IMR-90 (cell line): ENCODE measurements around the gene RBFOX1. TPM values are rescaled to one million over a fixed set of nuclear protein-coding genes. Genes with fewer than 3 reads are reported as not detected.

Source experiments
- ATAC-seq: fragments of 200-7000 bp; cut with Tn5 transposase; 2 replicates; pipeline ENCODE4 v1.9.1; 2020; ENCODE audit warnings: low read depth, mild to moderate bottlenecking, moderate library complexity
- BruUV-seq: library from RNA; stranded (reverse); fragments of 400-500 nt; replicated peaks from 2 replicates; lab custom pipeline; 2021; lab: Mats Ljungman, UMichigan
- CTCF ChIA-PET: fragments of 300-600 bp; formaldehyde crosslinking; extraction: SDS; loops from one replicate; lab custom pipeline; 2021; ENCODE audit warnings: antibody characterized with exemption; lab: Yijun Ruan, JAX
- POLR2A ChIA-PET: fragments of 300-600 bp; sonication (Branson Sonifier 250); formaldehyde crosslinking; loops from one replicate; lab custom pipeline; 2022; ENCODE audit warnings: antibody characterized with exemption; ENCODE audit not compliant: unreplicated experiment; lab: Charles Lee
- DNase-seq: peaks from one replicate; pipeline ENCODE4 v3.0.0; 2013
- H2AFZ ChIP-seq: replicated peaks from 2 replicates; pipeline ENCODE3; 2013; ENCODE audit warnings: low read length, mild to moderate bottlenecking; ENCODE audit not compliant: poor library complexity
- H2AK5ac ChIP-seq: 2 replicates; pipeline ENCODE4 v1.6.1; 2013; ENCODE audit warnings: low read depth, low read length, inconsistent platforms
- H2AK9ac ChIP-seq: replicated peaks from 2 replicates; pipeline ENCODE3; 2013; ENCODE audit warnings: mild to moderate bottlenecking, low read depth, low read length, moderate library complexity; ENCODE audit not compliant: poor library complexity
- H2BK120ac ChIP-seq: 2 replicates; pipeline ENCODE4 v1.6.1; 2013; ENCODE audit warnings: low read depth, low read length, inconsistent platforms
- H2BK15ac ChIP-seq: 3 replicates; pipeline ENCODE4 v1.6.1; 2013; ENCODE audit warnings: low read depth, low read length, inconsistent platforms
- H2BK20ac ChIP-seq: 2 replicates; pipeline ENCODE4 v1.6.1; 2013; ENCODE audit warnings: low read depth, mild to moderate bottlenecking, inconsistent platforms, low read length, moderate library complexity
- H2BK5ac ChIP-seq: 2 replicates; pipeline ENCODE4 v1.6.1; 2013; ENCODE audit warnings: mild to moderate bottlenecking, low read depth, low read length, inconsistent platforms; ENCODE audit not compliant: poor library complexity, severe bottlenecking
- H3K14ac ChIP-seq: replicated peaks from 2 replicates; pipeline ENCODE4 v1.6.1; 2013; ENCODE audit warnings: low read depth, low read length, inconsistent platforms
- H3K18ac ChIP-seq: 2 replicates; pipeline ENCODE4 v1.6.1; 2013; ENCODE audit warnings: low read depth, low read length, control low read depth
- H3K23ac ChIP-seq: 2 replicates; pipeline ENCODE4 v1.6.1; 2013; ENCODE audit warnings: low read depth, low read length, inconsistent platforms
- H3K27ac ChIP-seq: 2 replicates; pipeline ENCODE4 v1.5.1; 2013; ENCODE audit warnings: mild to moderate bottlenecking, control low read depth, low read length; ENCODE audit not compliant: insufficient read depth
- H3K27me3 ChIP-seq: 2 replicates; pipeline ENCODE4 v1.6.1; 2013; ENCODE audit warnings: low read length; ENCODE audit not compliant: control insufficient read depth, insufficient read depth
- H3K36me3 ChIP-seq: 2 replicates; pipeline ENCODE4 v1.6.1; 2013; ENCODE audit warnings: low read length, mixed read lengths; ENCODE audit not compliant: control insufficient read depth, insufficient read depth
- H3K4ac ChIP-seq: 2 replicates; pipeline ENCODE4 v1.6.1; 2013; ENCODE audit warnings: low read depth, low read length, inconsistent platforms
- H3K4me1 ChIP-seq: 2 replicates; pipeline ENCODE4 v1.6.1; 2013; ENCODE audit warnings: low read length, mixed read lengths; ENCODE audit not compliant: control insufficient read depth, insufficient read depth
- H3K4me2 ChIP-seq: 2 replicates; pipeline ENCODE4 v1.6.1; 2013; ENCODE audit warnings: low read depth, mild to moderate bottlenecking, control low read depth, low read length, moderate library complexity
- H3K4me3 ChIP-seq: 2 replicates; pipeline ENCODE4 v1.5.1; 2013; ENCODE audit warnings: low read depth, mild to moderate bottlenecking, control low read depth, low read length, moderate library complexity; ENCODE audit not compliant: insufficient read depth
- H3K56ac ChIP-seq: 2 replicates; pipeline ENCODE4 v1.6.1; 2013; ENCODE audit warnings: low read length, inconsistent platforms; ENCODE audit not compliant: insufficient read depth; ENCODE audit errors: extremely low read depth
- H3K79me1 ChIP-seq, 2 experiments: 2 replicates each; pipeline ENCODE4 v1.6.1; 2013; ENCODE audit warnings: low read length in 2 of 2, inconsistent platforms in 1 of 2, low read depth in 1 of 2
- H3K9ac ChIP-seq: 2 replicates; pipeline ENCODE4 v1.6.1; 2013; ENCODE audit warnings: low read depth, low read length, control low read depth
- H3K9me1 ChIP-seq: 2 replicates; pipeline ENCODE4 v1.6.1; 2013; ENCODE audit warnings: low read length, inconsistent platforms; ENCODE audit not compliant: insufficient read depth
- H3K9me3 ChIP-seq: 2 replicates; pipeline ENCODE4 v1.6.1; 2013; ENCODE audit warnings: low read length; ENCODE audit not compliant: control insufficient read depth, insufficient read depth
- H4K20me1 ChIP-seq: 2 replicates; pipeline ENCODE4 v1.6.1; 2013; ENCODE audit warnings: low read length, inconsistent platforms; ENCODE audit not compliant: insufficient read depth
- H4K5ac ChIP-seq: 2 replicates; pipeline ENCODE4 v1.6.1; 2013; ENCODE audit warnings: mild to moderate bottlenecking, low read depth, low read length, control low read depth
- H4K8ac ChIP-seq, 2 experiments: 2 replicates each; pipeline ENCODE4 v1.6.1; 2013; ENCODE audit warnings: low read depth in 2 of 2, low read length in 2 of 2, control low read depth in 1 of 2, inconsistent platforms in 1 of 2
- H4K91ac ChIP-seq: 2 replicates; pipeline ENCODE4 v1.6.1; 2013; ENCODE audit warnings: low read depth, low read length, inconsistent platforms; ENCODE audit not compliant: insufficient read depth
- CHD1 ChIP-seq: IDR thresholded peaks from 2 replicates; pipeline ENCODE4 v1.6.1; 2012; ENCODE audit warnings: low read depth, low read length, improper control_type of control experiment
- MAFK ChIP-seq: IDR thresholded peaks from 2 replicates; pipeline ENCODE4 v1.6.1; 2012; ENCODE audit warnings: low read depth, low read length, improper control_type of control experiment
- MAZ ChIP-seq: IDR thresholded peaks from 2 replicates; pipeline ENCODE4 v1.6.1; 2012; ENCODE audit warnings: low read depth, mild to moderate bottlenecking, low read length, improper control_type of control experiment, moderate library complexity, borderline replicate concordance
- NFE2L2 ChIP-seq: fragments of 150-350 bp; IDR thresholded peaks from 2 replicates; pipeline ENCODE4 v1.6.1; 2016; ENCODE audit warnings: low read depth, mild to moderate bottlenecking, low read length
- WGBS, 2 experiments: methylation state at CpG; one replicate each; pipeline versions ENCODE4 v1.1.5 to v1.1.7; 2013; ENCODE audit warnings: missing lambda C conversion rate in 2 of 2; ENCODE audit not compliant: insufficient read length in 1 of 2; ENCODE audit errors: extremely low coverage in 2 of 2; 5-methylcytosine and 5-hydroxymethylcytosine counted together
- dilution Hi-C: fragments of 300-500 bp; cut with HindIII; formaldehyde crosslinking; loops from one replicate; pipeline ENCODE4 v1.14.3; 2018; ENCODE audit warnings: low sequenced_read_pairs; ENCODE audit not compliant: unreplicated experiment
- in situ Hi-C: fragments of 300-500 bp; cut with MboI; formaldehyde crosslinking; loops from 3 replicates; pipeline ENCODE4 v1.14.3; 2019; ENCODE audit warnings: low sequenced_read_pairs, inconsistent platforms, mixed read lengths
- intact Hi-C: fragments of 100-400 bp; cut with micrococcal nuclease; formaldehyde crosslinking; loops from 2 replicates; pipeline ENCODE4 v1.10.0; 2022
- polyA plus RNA-seq, 3 experiments: library from polyadenylated mRNA; depleted of rRNA; stranded (reverse); fragments of >200 nt; gene quantifications; 2 replicates each; pipeline ENCODE4 v1.2.3, GENCODE V29; 2012; ENCODE audit warnings: low replicate concordance in 1 of 3
- total RNA-seq: library from RNA; depleted of rRNA; stranded (reverse); fragments of >200 nt; gene quantifications from 2 replicates; pipeline ENCODE4 v1.2.3, GENCODE V29; 2012

RBFOX1 gene
- total and polyA plus RNA-seq, 2 of the 4 experiments (the other 2 are of a cell fraction) = not detected

GRCh38 chr16:7325834-7326233 is 6.8 kb upstream of the RBFOX1 start:
- H3K56ac ChIP-seq = no peak overlapping the region
- H3K4ac ChIP-seq = no peak overlapping the region
- H3K36me3 ChIP-seq = no peaks in the 10 kb centered on the region
- dilution Hi-C loops (no loop called here), intact Hi-C loops (no loop called here), in situ Hi-C loops (no loop called here)
- no peak overlapping the region for H3K18ac ChIP-seq
- no peak overlapping the region for H2BK5ac ChIP-seq
- no peak for ATAC-seq
- H4K8ac ChIP-seq = no peak overlapping the region
- ChIA-PET CTCF (no interaction called here), POLR2A (no interaction called here)
- H3K23ac ChIP-seq = no peak overlapping the region
- 67% methylated on average over 1 of the region's 3 CpGs; no CpG with 5 or more reads in 1 of the 2 experiments for WGBS, 2 experiments
- no peak overlapping the region for H2BK120ac ChIP-seq
- no peak overlapping the region for H2AK5ac ChIP-seq
- H3K9me3 ChIP-seq = peaks cover 14% of the 10 kb centered on the region
- H2BK15ac ChIP-seq = no peak overlapping the region
- no peaks in the 10 kb centered on the region for H3K79me1 ChIP-seq
- no peak overlapping the region for H2AK9ac ChIP-seq
- no peak overlapping the region for H4K91ac ChIP-seq
- H3K27ac ChIP-seq = no peak overlapping the region
- no peak overlapping the region for H3K4me3 ChIP-seq
- H3K4me1 ChIP-seq = no peaks in the 10 kb centered on the region
- no peak overlapping the region for H2BK20ac ChIP-seq
- H3K27me3 ChIP-seq = no peaks in the 10 kb centered on the region
- no peak overlapping the region for H2AFZ ChIP-seq
- no peak overlapping the region for H3K14ac ChIP-seq
- no peak overlapping the region for H3K4me2 ChIP-seq
- DNase-seq = no peak
- no peak for TF ChIP-seq NFE2L2
- TF ChIP-seq MAFK = peak; percentile 89
- TF ChIP-seq CHD1 = no peak
- TF ChIP-seq MAZ = no peak
- BruUV-seq = no TSS peak
- no peaks in the 10 kb centered on the region for H4K20me1 ChIP-seq
- H4K5ac ChIP-seq = no peak overlapping the region
- no peak overlapping the region for H3K9ac ChIP-seq
- H3K9me1 ChIP-seq = no peaks in the 10 kb centered on the region
